Gastrocnemius medialis (tissue), 4 donors: Measurements from ENCODE around the gene FLVCR1. TPM values are rescaled to one million over a fixed set of nuclear protein-coding genes. Genes with fewer than 3 reads are reported as not detected.
A peak's percentile ranks its signal among the peaks of the same experiment; 100 is the strongest.

Experiments used
- ATAC-seq, 2 donors: fragments of 150-250 bp; one replicate each; pipeline ENCODE4 v1.9.1; 2016
- DNase-seq, 2 donors: peaks; one replicate each; pipeline ENCODE4 v3.0.0-alpha.2; 2019
- H3K27ac ChIP-seq, 4 donors: fragments of 200-600 bp; sonication (generic); 1 replicate in 1 of 4; 2 replicates in 3 of 4; pipeline ENCODE4 v1.5.1; 2016 to 2018; ENCODE audit warnings: mild to moderate bottlenecking in 2 of 4, moderate library complexity in 1 of 4
- H3K27me3 ChIP-seq, 3 donors: fragments of 200-600 bp; sonication (generic) in 2 of 3; 1 replicate in 1 of 3; 2 replicates in 2 of 3; pipeline versions ENCODE4 v1.5.1 to v1.6.0; 2016 to 2019; ENCODE audit warnings: mild to moderate bottlenecking in 1 of 3, moderate library complexity in 1 of 3
- H3K36me3 ChIP-seq, 2 donors: fragments of 200-600 bp; sonication (generic) in 1 of 2; one replicate each; pipeline ENCODE4 v1.5.1; 2017 to 2018
- H3K4me1 ChIP-seq, 2 donors: fragments of 200-600 bp; sonication (generic) in 1 of 2; one replicate each; pipeline ENCODE4 v1.5.1; 2016 to 2017; ENCODE audit warnings: mild to moderate bottlenecking in 2 of 2
- H3K4me3 ChIP-seq, 4 donors: fragments of 200-600 bp; sonication (generic) in 3 of 4; 1 replicate in 1 of 4; 2 replicates in 3 of 4; pipeline ENCODE4 v1.5.1; 2016 to 2019; ENCODE audit warnings: mild to moderate bottlenecking in 2 of 4
- H3K9me3 ChIP-seq, 3 donors: fragments of 200-600 bp; sonication (generic) in 2 of 3; 1 replicate in 1 of 3; 2 replicates in 2 of 3; pipeline ENCODE4 v1.5.1; 2016 to 2019
- POLR2A ChIP-seq, 2 donors: fragments of 450-650 bp; IDR thresholded peaks; one replicate each; pipeline ENCODE4 v1.6.1; 2017; ENCODE audit warnings: antibody characterized with exemption in 2 of 2, mild to moderate bottlenecking in 2 of 2, moderate library complexity in 2 of 2
- in situ Hi-C, 4 donors: fragments of 200-750 bp; cut with MboI; loops; one replicate each; pipeline versions ENCODE4 v1.15.0 to v1.8.0; 2017; ENCODE audit warnings: low sequenced_read_pairs in 4 of 4
- intact Hi-C: fragments of 100-400 bp; cut with DNase I; formaldehyde crosslinking; loops from one replicate; pipeline ENCODE4 v1.15.1; 2023; ENCODE audit warnings: low total_unique reads
- total RNA-seq, 4 donors: library from RNA; depleted of rRNA; stranded (reverse); fragments of >200 nt; gene quantifications; one replicate each; pipeline versions ENCODE4 v1.1.0 to v1.2.3, GENCODE V29; 2016
- TF ChIP-seq, protein P1 (sequence below), 5 experiments: fragments of 450-650 bp in 3 of 5; fragments of 200-600 bp in 2 of 5; sonication (generic) in 2 of 5; IDR thresholded peaks in 4 of 5; conservative IDR thresholded peaks in 1 of 5; 1 replicate in 4 of 5; 2 replicates in 1 of 5; pipeline ENCODE4 v1.5.1; 2016 to 2019; ENCODE audit warnings: antibody characterized with exemption in 5 of 5, mild to moderate bottlenecking in 3 of 5, moderate library complexity in 3 of 5

The FLVCR1 gene
- total RNA-seq, 4 donors from 2014 or later: 0.66 to 19.8 (median 1.7) TPM

DNA sequence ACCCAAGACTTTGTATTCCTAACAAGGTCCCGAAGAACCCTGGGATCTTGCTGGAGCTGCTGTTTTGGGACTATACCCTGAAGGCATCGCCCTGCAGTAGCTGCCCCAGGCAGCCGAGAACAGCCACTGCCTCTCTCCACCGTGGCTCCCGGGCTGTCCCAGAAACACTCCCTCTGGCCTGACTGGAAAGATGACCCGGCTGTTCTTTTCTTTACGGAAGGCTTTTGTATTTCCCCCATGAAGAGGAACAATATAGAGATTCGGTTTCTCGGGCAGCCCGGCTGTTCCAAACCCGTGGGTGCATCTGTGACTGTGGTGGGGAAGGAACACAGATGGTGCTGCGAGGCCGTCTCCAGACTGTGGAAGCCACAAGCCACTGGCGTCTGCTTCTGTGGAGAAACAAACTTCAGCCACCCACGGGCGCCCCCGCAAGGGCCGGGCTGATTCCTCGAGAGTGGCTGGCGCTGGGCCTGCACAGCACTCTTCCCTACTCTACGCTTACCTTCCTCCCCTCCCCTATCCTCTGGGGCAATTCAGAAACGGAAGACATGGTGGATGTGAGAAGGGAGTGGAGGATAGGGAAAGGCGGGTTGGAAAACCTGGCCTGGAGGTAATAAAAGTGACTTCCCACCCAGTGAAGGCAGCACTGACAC, 58.5 kb downstream of the FLVCR1 start:
- H3K27me3 ChIP-seq: no peaks in the 10 kb centered on the region
- no peaks in the 10 kb centered on the region for H3K4me1 ChIP-seq
- in situ Hi-C loops: no loop called here
- H3K27ac ChIP-seq: no peak overlapping the region
- no peaks in the 10 kb centered on the region for H3K36me3 ChIP-seq
- TF ChIP-seq, protein P1, sequence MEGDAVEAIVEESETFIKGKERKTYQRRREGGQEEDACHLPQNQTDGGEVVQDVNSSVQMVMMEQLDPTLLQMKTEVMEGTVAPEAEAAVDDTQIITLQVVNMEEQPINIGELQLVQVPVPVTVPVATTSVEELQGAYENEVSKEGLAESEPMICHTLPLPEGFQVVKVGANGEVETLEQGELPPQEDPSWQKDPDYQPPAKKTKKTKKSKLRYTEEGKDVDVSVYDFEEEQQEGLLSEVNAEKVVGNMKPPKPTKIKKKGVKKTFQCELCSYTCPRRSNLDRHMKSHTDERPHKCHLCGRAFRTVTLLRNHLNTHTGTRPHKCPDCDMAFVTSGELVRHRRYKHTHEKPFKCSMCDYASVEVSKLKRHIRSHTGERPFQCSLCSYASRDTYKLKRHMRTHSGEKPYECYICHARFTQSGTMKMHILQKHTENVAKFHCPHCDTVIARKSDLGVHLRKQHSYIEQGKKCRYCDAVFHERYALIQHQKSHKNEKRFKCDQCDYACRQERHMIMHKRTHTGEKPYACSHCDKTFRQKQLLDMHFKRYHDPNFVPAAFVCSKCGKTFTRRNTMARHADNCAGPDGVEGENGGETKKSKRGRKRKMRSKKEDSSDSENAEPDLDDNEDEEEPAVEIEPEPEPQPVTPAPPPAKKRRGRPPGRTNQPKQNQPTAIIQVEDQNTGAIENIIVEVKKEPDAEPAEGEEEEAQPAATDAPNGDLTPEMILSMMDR (IDR thresholded peaks at IDR 0.05 in 4 of 5, conservative IDR thresholded peaks at IDR 0.05 in 1 of 5): no peak
- no peak for TF ChIP-seq POLR2A (IDR thresholded peaks at IDR 0.05)
- intact Hi-C loops: no loop called here
- ATAC-seq (peak in 1 of 2 donors; percentile 18), DNase-seq (no peak)
- H3K4me3 ChIP-seq: peak overlapping the region in 2 of 4 donors; percentile 11 to 31
- H3K9me3 ChIP-seq: no peaks in the 10 kb centered on the region

- intact Hi-C loops: no loop called here
- Histone ChIP-seq H3K36me3 (no peaks in the 10 kb centered on the region), H3K27me3 (no peaks in the 10 kb centered on the region), H3K9me3 (no peaks in the 10 kb centered on the region), H3K4me1 (no peaks in the 10 kb centered on the region), H3K4me3 (peak overlapping the region in 1 of 4 donors; percentile 31), H3K27ac (no peak overlapping the region)
- ATAC-seq (no peak), DNase-seq (no peak)
- TF ChIP-seq POLR2A (IDR thresholded peaks at IDR 0.05): no peak
- TF ChIP-seq, protein P1 (IDR thresholded peaks at IDR 0.05 in 4 of 5, conservative IDR thresholded peaks at IDR 0.05 in 1 of 5): no peak
- in situ Hi-C loops: no loop called here
Observed at GRCh38 chr1:212917134-212917485, 59.0 kb downstream of the FLVCR1 start.

- no peaks in the 10 kb centered on the region for H3K9me3 ChIP-seq
- DNase-seq: no peak
- no peak overlapping the region for H3K27ac ChIP-seq
- H3K4me1 ChIP-seq: no peaks in the 10 kb centered on the region
- TF ChIP-seq POLR2A (IDR thresholded peaks at IDR 0.05): no peak
- TF ChIP-seq, protein P1 (IDR thresholded peaks at IDR 0.05 in 4 of 5, conservative IDR thresholded peaks at IDR 0.05 in 1 of 5): no peak
- in situ Hi-C loops (no loop called here), intact Hi-C loops (no loop called here)
- H3K4me3 ChIP-seq: no peak overlapping the region
- H3K36me3 ChIP-seq: no peaks in the 10 kb centered on the region
- no peaks in the 10 kb centered on the region for H3K27me3 ChIP-seq
- ATAC-seq: no peak
Observed at GRCh38 chr1:212917858-212918257, 59.8 kb downstream of the FLVCR1 start.

- TF ChIP-seq, protein P1 (IDR thresholded peaks at IDR 0.05 in 4 of 5, conservative IDR thresholded peaks at IDR 0.05 in 1 of 5): no peak
- no peak for TF ChIP-seq POLR2A (IDR thresholded peaks at IDR 0.05)
- Histone ChIP-seq H3K36me3 (no peaks in the 10 kb centered on the region), H3K4me3 (no peak overlapping the region), H3K27me3 (no peaks in the 10 kb centered on the region), H3K27ac (no peak overlapping the region), H3K4me1 (no peaks in the 10 kb centered on the region), H3K9me3 (no peaks in the 10 kb centered on the region)
- ATAC-seq (no peak), DNase-seq (no peak)
- in situ Hi-C loops (no loop called here), intact Hi-C loops (no loop called here)
Observed at GRCh38 chr1:212918824-212919223, 60.7 kb downstream of the FLVCR1 start.

GRCh38 chr1:212920246-212920645, 62.2 kb downstream of the FLVCR1 start:
- no peak overlapping the region for H3K27ac ChIP-seq
- intact Hi-C loops (loop anchor here (5.0 kb wide), 1 partner anchor 62 kb away; no protein-coding TSS in a partner anchor), in situ Hi-C loops (no loop called here)
- no peak for TF ChIP-seq POLR2A (IDR thresholded peaks at IDR 0.05)
- TF ChIP-seq, protein P1 (IDR thresholded peaks at IDR 0.05 in 4 of 5, conservative IDR thresholded peaks at IDR 0.05 in 1 of 5): no peak
- H3K27me3 ChIP-seq: no peaks in the 10 kb centered on the region
- ATAC-seq (no peak), DNase-seq (no peak)
- H3K36me3 ChIP-seq: no peaks in the 10 kb centered on the region
- H3K9me3 ChIP-seq: no peaks in the 10 kb centered on the region
- H3K4me3 ChIP-seq: no peak overlapping the region
- H3K4me1 ChIP-seq: no peaks in the 10 kb centered on the region
